Measurements from ENCODE around the gene OR2J1.
"Not testable (repeated sequence)": the region's sequence is repeated elsewhere in the genome, so short reads cannot be mapped to it uniquely, and the experiment has no call there.

OR2J1 gene

GRCh38 chr6:29099190-29099589 is at the start of gene OR2J1:
OR2J1 (plus strand) TSS chr6:29099490; CDS start chr6:29100943, 1,453 bp downstream.
- FAIRE-seq: no peak

GRCh38 chr6:29051680-29052079 is 47.6 kb upstream of the OR2J1 start:
- FAIRE-seq: no peak

GRCh38 chr6:29071831-29072723 is 27.2 kb upstream of the OR2J1 start:
- FAIRE-seq: no peak

- no peak for FAIRE-seq
Measured at GRCh38 chr6:29079203-29079602, 20.1 kb upstream of the OR2J1 start.

GRCh38 chr6:29081312-29081711 is 18.0 kb upstream of the OR2J1 start:
- FAIRE-seq: no peak

- FAIRE-seq: no peak
Measured at GRCh38 chr6:29082457-29082856, 16.8 kb upstream of the OR2J1 start.

GRCh38 chr6:29087213-29087612 is 12.1 kb upstream of the OR2J1 start, which contains the start of gene OR2B3:
OR2B3 (minus strand) TSS chr6:29087313; CDS start chr6:29087248, 65 bp downstream.
- no peak for FAIRE-seq

- no peak for FAIRE-seq
Measured at GRCh38 chr6:29092957-29093356, 6.3 kb upstream of the OR2J1 start.

GRCh38 chr6:29097803-29098202 is 1.5 kb upstream of the OR2J1 start:
- no peak for FAIRE-seq

- FAIRE-seq: no peak
Measured at GRCh38 chr6:29107758-29108157, 8.5 kb downstream of the OR2J1 start, which contains the start of gene OR2J3. OR2J3 (plus strand) TSS chr6:29108058; CDS start chr6:29111891, 3,833 bp downstream.

GRCh38 chr6:29112135-29112534 is 12.8 kb downstream of the OR2J1 start:
- FAIRE-seq: no peak

- FAIRE-seq: not testable (repeated sequence)
Measured at GRCh38 chr6:29114964-29115363, 15.7 kb downstream of the OR2J1 start.

GRCh38 chr6:29129326-29130012 is 30.2 kb downstream of the OR2J1 start:
- FAIRE-seq: no peak

GRCh38 chr6:29130644-29131043 is 31.4 kb downstream of the OR2J1 start:
- no peak for FAIRE-seq

- FAIRE-seq: no peak
Measured at GRCh38 chr6:29131691-29132090, 32.4 kb downstream of the OR2J1 start.

GRCh38 chr6:29137724-29138123 is 38.4 kb downstream of the OR2J1 start:
- no peak for FAIRE-seq

GRCh38 chr6:29141606-29142005 is 42.3 kb downstream of the OR2J1 start:
- FAIRE-seq: peak; percentile 41

- FAIRE-seq: no peak
Measured at GRCh38 chr6:29142309-29142708, 43.0 kb downstream of the OR2J1 start.

- FAIRE-seq: no peak
Measured at GRCh38 chr6:29146179-29146578, 46.9 kb downstream of the OR2J1 start.

GRCh38 chr6:29147074-29147473 is 47.8 kb downstream of the OR2J1 start:
- no peak for FAIRE-seq

GRCh38 chr6:29149444-29149843 is 50.2 kb downstream of the OR2J1 start:
- FAIRE-seq: not testable (repeated sequence)

Measured in islet of Langerhans (tissue), 1 donor.